PC-9 (cell line): ENCODE data around the gene NFKBIA. TPM values are rescaled to one million over a fixed set of nuclear protein-coding genes. Genes with fewer than 3 reads are reported as not detected.

Source experiments
- Bru-seq: library from RNA; stranded (reverse); fragments of 400-500 nt; gene quantifications from one replicate; lab custom pipeline; 2021; lab: Mats Ljungman, UMichigan
- BruChase-seq, 2 experiments: library from RNA; stranded (reverse); fragments of 400-500 nt; gene quantifications; one replicate each; lab custom pipeline; 2021; lab: Mats Ljungman, UMichigan
- BruUV-seq: library from RNA; stranded (reverse); fragments of 400-500 nt; replicated peaks from 2 replicates; lab custom pipeline; 2021; lab: Mats Ljungman, UMichigan
- CTCF ChIA-PET: fragments of 300-600 bp; sonication (Branson Sonifier 250); formaldehyde crosslinking; loops from one replicate; lab custom pipeline; 2022; ENCODE audit warnings: antibody characterized with exemption; lab: Charles Lee
- POLR2A ChIA-PET: fragments of 300-600 bp; sonication (Branson Sonifier 250); formaldehyde crosslinking; loops from one replicate; lab custom pipeline; 2022; ENCODE audit warnings: antibody characterized with exemption; ENCODE audit not compliant: unreplicated experiment; lab: Charles Lee
- DNase-seq, 2 experiments: peaks; one replicate each; pipeline versions ENCODE4 v3.0.0 to v3.0.0-alpha.2; 2015 to 2022; ENCODE audit warnings: mixed read lengths in 1 of 2
- H2AFZ ChIP-seq: fragments of 200-600 bp; sonication (generic); 2 replicates; pipeline ENCODE4 v1.8.1; 2017; ENCODE audit warnings: antibody characterized with exemption
- H3F3A ChIP-seq: fragments of 200-600 bp; sonication (generic); 2 replicates; pipeline ENCODE4 v1.8.1; 2017; ENCODE audit warnings: antibody characterized with exemption, mild to moderate bottlenecking, low read depth; ENCODE audit not compliant: insufficient read depth
- H3K27ac ChIP-seq: fragments of 200-600 bp; sonication (generic); 2 replicates; pipeline ENCODE4 v1.6.1; 2016; ENCODE audit warnings: mixed run types
- H3K27me3 ChIP-seq: fragments of 200-600 bp; sonication (generic); 2 replicates; pipeline ENCODE4 v1.6.1; 2016; ENCODE audit warnings: low read depth, mixed run types; ENCODE audit not compliant: insufficient read depth
- H3K36me3 ChIP-seq: fragments of 200-600 bp; sonication (generic); 2 replicates; pipeline ENCODE4 v1.6.1; 2016; ENCODE audit warnings: low read depth, mixed run types
- H3K4me1 ChIP-seq: fragments of 200-600 bp; sonication (generic); replicated peaks from 2 replicates; pipeline ENCODE4 v1.6.1; 2016; ENCODE audit warnings: mixed run types; ENCODE audit not compliant: insufficient read depth
- H3K4me2 ChIP-seq: fragments of 200-600 bp; sonication (generic); 2 replicates; pipeline ENCODE4 v1.6.1; 2017; ENCODE audit warnings: mixed run types
- H3K4me3 ChIP-seq: fragments of 200-600 bp; sonication (generic); 2 replicates; pipeline ENCODE4 v1.6.1; 2016; ENCODE audit warnings: mixed run types
- H3K79me2 ChIP-seq: fragments of 200-600 bp; sonication (generic); 2 replicates; pipeline ENCODE4 v1.6.1; 2017; ENCODE audit warnings: low read depth, mixed run types
- H3K9me2 ChIP-seq: fragments of 200-600 bp; sonication (generic); 2 replicates; pipeline ENCODE4 v1.8.1; 2017; ENCODE audit warnings: mild to moderate bottlenecking; ENCODE audit not compliant: insufficient read depth
- H3K9me3 ChIP-seq: fragments of 200-600 bp; sonication (generic); 2 replicates; pipeline ENCODE4 v1.8.1; 2016; ENCODE audit warnings: low read depth; ENCODE audit not compliant: insufficient read depth
- H4K20me1 ChIP-seq: fragments of 200-600 bp; sonication (generic); 2 replicates; pipeline ENCODE4 v1.8.1; 2017; ENCODE audit not compliant: insufficient read depth
- EZH2 ChIP-seq: fragments of 200-600 bp; sonication (generic); IDR thresholded peaks from 2 replicates; pipeline ENCODE4 v1.8.0; 2017; ENCODE audit warnings: antibody characterized with exemption, low read depth
- intact Hi-C: fragments of 100-400 bp; cut with micrococcal nuclease; formaldehyde crosslinking; loops from one replicate; pipeline ENCODE4 v1.10.0; 2022; ENCODE audit not compliant: unreplicated experiment
- long read RNA-seq: library from polyadenylated mRNA; stranded (forward); transcript quantifications from one replicate; pipeline ENCODE4 v2.0.0, GENCODE V29; 2022
- total RNA-seq: library from RNA; stranded (reverse); gene quantifications from 2 replicates; pipeline ENCODE4 v1.2.3, GENCODE V29; 2021
- TF ChIP-seq, protein P1 (sequence below): fragments of 200-600 bp; sonication (generic); conservative IDR thresholded peaks from 2 replicates; pipeline ENCODE4 v1.6.1; 2017; ENCODE audit warnings: mixed run types, antibody characterized with exemption, mild to moderate bottlenecking, moderate library complexity

NFKBIA gene
- 30.2 and 34.8 TPM in 2 replicates for total RNA-seq
- percentile 84 among the genes with signal in this experiment for Bru-seq, nascent RNA
- percentile 98 among the genes with signal in this experiment for BruChase-seq, experiment 1, labeled RNA remaining after a 2-hour chase
- percentile 92 among the genes with signal in this experiment for BruChase-seq, experiment 2, labeled RNA remaining after a 6-hour chase
- long read RNA-seq, transcript NFKBIA-201 (6 exons, 1,558 nt), result major isoform, 51 of 54 reads
- long read RNA-seq, partial matches to known transcripts, result 1 of 54 reads
- long read RNA-seq, other reads (novel, unspliced or antisense), result 0 of 54 reads

DNA sequence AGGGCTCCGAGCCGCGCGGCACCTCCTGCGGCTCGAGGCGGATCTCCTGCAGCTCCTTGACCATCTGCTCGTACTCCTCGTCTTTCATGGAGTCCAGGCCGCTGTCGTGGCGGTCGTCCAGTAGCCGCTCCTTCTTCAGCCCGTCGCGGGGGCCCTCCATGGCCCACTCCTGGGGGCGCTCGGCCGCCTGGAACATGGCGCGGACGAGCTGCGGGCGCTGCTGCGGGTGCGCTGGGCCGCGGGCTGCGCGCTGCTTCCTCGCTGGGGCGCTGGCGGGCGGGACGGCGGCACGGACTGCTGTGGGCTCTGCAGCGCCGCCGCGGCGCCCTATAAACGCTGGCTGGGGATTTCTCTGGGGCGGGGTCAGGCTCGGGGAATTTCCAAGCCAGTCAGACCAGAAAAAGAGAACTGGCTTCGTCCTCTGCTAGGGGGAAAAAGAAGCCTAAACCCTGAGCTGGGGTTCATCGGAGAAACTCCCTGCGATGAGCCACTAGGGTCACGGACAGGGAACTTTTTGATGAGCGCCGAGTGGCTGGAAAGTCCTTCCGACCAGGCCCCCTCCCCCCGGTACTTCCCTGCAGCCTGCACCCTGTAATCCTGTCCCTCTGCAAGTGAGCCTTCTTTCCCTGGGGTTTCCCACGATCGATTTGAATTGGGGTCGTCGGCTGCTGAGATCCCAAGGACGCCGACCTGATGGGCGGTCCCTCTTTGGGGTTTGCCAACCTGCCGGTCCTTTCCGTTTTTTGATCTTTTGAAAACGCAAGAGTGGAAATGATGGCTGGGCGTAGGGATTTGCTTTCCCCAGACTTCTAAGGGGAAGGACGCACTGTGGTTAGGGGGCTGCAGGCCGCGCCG is at the start of gene NFKBIA:
NFKBIA (minus strand) TSS at position 301 of the 855 bp plus-strand sequence; CDS start at position 196, 105 bp downstream.
- intact Hi-C loops, result loop anchor here (1.0 to 5.0 kb wide), 6 partner anchors 30 to 357 kb away; partner anchors contain the start of genes FAM177A1, PPP2R3C and PRORP
- TSS peak; percentile 68 for BruUV-seq
- no peaks in the 10 kb centered on the region for H3K9me2 ChIP-seq
- peak within 1 kb of the TSS; percentile 89 for H3K27ac ChIP-seq
- H4K20me1 ChIP-seq, result peaks cover 8% of the 10 kb centered on the region; the same call in 1 of the 2 replicates
- no peaks in the 10 kb centered on the region for H3K9me3 ChIP-seq
- peaks cover 33% of the 10 kb centered on the region for H3K79me2 ChIP-seq
- no peaks in the 10 kb centered on the region for H3K27me3 ChIP-seq
- ChIA-PET POLR2A (interaction anchor here (0.5 to 0.9 kb wide), 10 partner anchors 35 to 549 kb away, joined by 3 to 14 read pairs (median 4); partner anchors contain the start of gene PSMA6), CTCF (interaction anchor here (0.5 kb wide), 1 partner anchor 571 kb away, joined by 5 read pairs; no protein-coding TSS in a partner anchor)
- peaks cover 28% of the 10 kb centered on the region for H3K36me3 ChIP-seq
- peak within 1 kb of the TSS; percentile 98 for H3K4me2 ChIP-seq
- H2AFZ ChIP-seq, result peak within 1 kb of the TSS; percentile 83
- DNase-seq, result peak; percentile 72 to 86
- TF ChIP-seq, protein P1, sequence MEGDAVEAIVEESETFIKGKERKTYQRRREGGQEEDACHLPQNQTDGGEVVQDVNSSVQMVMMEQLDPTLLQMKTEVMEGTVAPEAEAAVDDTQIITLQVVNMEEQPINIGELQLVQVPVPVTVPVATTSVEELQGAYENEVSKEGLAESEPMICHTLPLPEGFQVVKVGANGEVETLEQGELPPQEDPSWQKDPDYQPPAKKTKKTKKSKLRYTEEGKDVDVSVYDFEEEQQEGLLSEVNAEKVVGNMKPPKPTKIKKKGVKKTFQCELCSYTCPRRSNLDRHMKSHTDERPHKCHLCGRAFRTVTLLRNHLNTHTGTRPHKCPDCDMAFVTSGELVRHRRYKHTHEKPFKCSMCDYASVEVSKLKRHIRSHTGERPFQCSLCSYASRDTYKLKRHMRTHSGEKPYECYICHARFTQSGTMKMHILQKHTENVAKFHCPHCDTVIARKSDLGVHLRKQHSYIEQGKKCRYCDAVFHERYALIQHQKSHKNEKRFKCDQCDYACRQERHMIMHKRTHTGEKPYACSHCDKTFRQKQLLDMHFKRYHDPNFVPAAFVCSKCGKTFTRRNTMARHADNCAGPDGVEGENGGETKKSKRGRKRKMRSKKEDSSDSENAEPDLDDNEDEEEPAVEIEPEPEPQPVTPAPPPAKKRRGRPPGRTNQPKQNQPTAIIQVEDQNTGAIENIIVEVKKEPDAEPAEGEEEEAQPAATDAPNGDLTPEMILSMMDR, result no peak
- TF ChIP-seq EZH2, result no peak
- peaks cover 45% of the 10 kb centered on the region for H3F3A ChIP-seq
- peak within 1 kb of the TSS; percentile 85 for H3K4me3 ChIP-seq
- peaks cover 54% of the 10 kb centered on the region for H3K4me1 ChIP-seq

- no peak overlapping the region for H3K4me2 ChIP-seq
- intact Hi-C loops, result no loop called here
- H3K9me3 ChIP-seq, result no peaks in the 10 kb centered on the region
- no peak overlapping the region for H2AFZ ChIP-seq
- CTCF ChIA-PET, result no interaction called here
- no peak for DNase-seq
- no peaks in the 10 kb centered on the region for H3K36me3 ChIP-seq
- H3F3A ChIP-seq, result no peaks in the 10 kb centered on the region
- no peaks in the 10 kb centered on the region for H3K27me3 ChIP-seq
- H3K9me2 ChIP-seq, result no peaks in the 10 kb centered on the region; the same call in 1 of the 2 replicates
- POLR2A ChIA-PET, result no interaction called here
- TF ChIP-seq, protein P1, result no peak
- TF ChIP-seq EZH2, result no peak
- H3K4me3 ChIP-seq, result no peak overlapping the region
- no peaks in the 10 kb centered on the region for H4K20me1 ChIP-seq
- H3K27ac ChIP-seq, result no peak overlapping the region
- H3K79me2 ChIP-seq, result no peaks in the 10 kb centered on the region
- no peaks in the 10 kb centered on the region for H3K4me1 ChIP-seq
- BruUV-seq, result no TSS peak
Observed at GRCh38 chr14:35446450-35446849, 41.9 kb upstream of the NFKBIA start.

- no peak for DNase-seq
- Histone ChIP-seq H3K27ac (no peak overlapping the region), H3K4me2 (no peak overlapping the region), H3K4me1 (no peaks in the 10 kb centered on the region), H3F3A (no peaks in the 10 kb centered on the region), H2AFZ (no peak overlapping the region), H3K36me3 (no peaks in the 10 kb centered on the region), H3K27me3 (no peaks in the 10 kb centered on the region), H4K20me1 (no peaks in the 10 kb centered on the region), H3K9me3 (no peaks in the 10 kb centered on the region), H3K9me2 (no peaks in the 10 kb centered on the region), H3K79me2 (no peaks in the 10 kb centered on the region), H3K4me3 (no peak overlapping the region)
- ChIA-PET POLR2A (interaction anchor here (0.7 kb wide), 1 partner anchor 1154 kb away, joined by 3 read pairs; no protein-coding TSS in a partner anchor), CTCF (no interaction called here)
- BruUV-seq, result no TSS peak
- TF ChIP-seq, protein P1, result no peak
- no peak for TF ChIP-seq EZH2
- intact Hi-C loops, result no loop called here
Observed at GRCh38 chr14:35444104-35444503, 39.6 kb upstream of the NFKBIA start.
